ENCODE data around the gene GLP2R.

Gene GLP2R

DNA sequence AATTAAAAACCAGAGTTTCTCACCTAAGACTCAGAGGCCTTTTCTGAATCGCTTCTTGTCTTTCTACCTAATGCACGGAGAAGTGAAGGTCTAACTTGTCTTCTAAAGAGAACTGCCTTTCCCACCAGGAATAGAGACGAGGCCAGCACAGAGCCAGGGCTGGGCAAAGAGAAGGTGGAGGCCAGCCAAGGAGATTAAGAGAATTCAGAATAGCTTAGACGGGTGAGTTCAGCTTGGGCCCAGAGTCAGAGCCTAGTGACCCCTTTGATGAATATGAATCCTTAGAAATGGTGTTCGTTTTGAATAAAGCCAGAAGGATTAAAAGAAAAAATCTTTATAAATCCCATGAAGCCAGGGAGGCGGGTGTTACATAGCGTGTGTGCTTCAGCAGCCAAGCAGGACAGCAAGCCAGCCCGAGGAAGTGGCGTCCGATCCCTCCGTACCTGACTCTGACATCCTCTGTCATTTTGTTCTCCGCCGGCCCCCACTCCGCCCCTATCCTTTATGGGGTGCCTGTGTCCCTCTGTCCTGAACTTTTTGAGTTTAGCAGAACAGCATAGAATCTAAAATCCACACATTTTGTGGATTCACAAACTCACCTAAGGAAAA, 11.3 kb upstream of the GLP2R start:
- H2AFZ ChIP-seq (ENCODE audit: low read depth, low read length, severe bottlenecking): no peak overlapping the region
- no peak overlapping the region for H3K4me2 ChIP-seq (ENCODE audit: low read depth, low read length, poor library complexity, severe bottlenecking)
- TF ChIP-seq EZH2phosphoT487 (conservative IDR thresholded peaks at IDR 0.05; ENCODE audit: low read length): no peak
- TF ChIP-seq, protein P1, sequence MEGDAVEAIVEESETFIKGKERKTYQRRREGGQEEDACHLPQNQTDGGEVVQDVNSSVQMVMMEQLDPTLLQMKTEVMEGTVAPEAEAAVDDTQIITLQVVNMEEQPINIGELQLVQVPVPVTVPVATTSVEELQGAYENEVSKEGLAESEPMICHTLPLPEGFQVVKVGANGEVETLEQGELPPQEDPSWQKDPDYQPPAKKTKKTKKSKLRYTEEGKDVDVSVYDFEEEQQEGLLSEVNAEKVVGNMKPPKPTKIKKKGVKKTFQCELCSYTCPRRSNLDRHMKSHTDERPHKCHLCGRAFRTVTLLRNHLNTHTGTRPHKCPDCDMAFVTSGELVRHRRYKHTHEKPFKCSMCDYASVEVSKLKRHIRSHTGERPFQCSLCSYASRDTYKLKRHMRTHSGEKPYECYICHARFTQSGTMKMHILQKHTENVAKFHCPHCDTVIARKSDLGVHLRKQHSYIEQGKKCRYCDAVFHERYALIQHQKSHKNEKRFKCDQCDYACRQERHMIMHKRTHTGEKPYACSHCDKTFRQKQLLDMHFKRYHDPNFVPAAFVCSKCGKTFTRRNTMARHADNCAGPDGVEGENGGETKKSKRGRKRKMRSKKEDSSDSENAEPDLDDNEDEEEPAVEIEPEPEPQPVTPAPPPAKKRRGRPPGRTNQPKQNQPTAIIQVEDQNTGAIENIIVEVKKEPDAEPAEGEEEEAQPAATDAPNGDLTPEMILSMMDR (IDR thresholded peaks at IDR 0.05; ENCODE audit: insufficient read depth, low read length, poor library complexity, severe bottlenecking): no peak
- H3K36me3 ChIP-seq (ENCODE audit: low read length): no peaks in the 10 kb centered on the region
- H3F3A ChIP-seq (ENCODE audit: insufficient read depth): no peaks in the 10 kb centered on the region
- no peaks in the 10 kb centered on the region for H3K9me3 ChIP-seq (ENCODE audit: insufficient read depth, low read length)
- no peak overlapping the region for H3K27ac ChIP-seq (ENCODE audit: low read depth, low read length)
- H3K79me2 ChIP-seq (ENCODE audit: insufficient read depth, low read length): no peaks in the 10 kb centered on the region
- no peaks in the 10 kb centered on the region for H4K20me1 ChIP-seq (ENCODE audit: low read depth, low read length)
- no peaks in the 10 kb centered on the region for H3K27me3 ChIP-seq (ENCODE audit: low read length)
- H3K4me3 ChIP-seq (ENCODE audit: insufficient read depth, low read length, poor library complexity, severe bottlenecking): no peak overlapping the region
- no peak overlapping the region for H3K9ac ChIP-seq (ENCODE audit: low read length)
- no peaks in the 10 kb centered on the region for H3K9me2 ChIP-seq (replicated peaks; ENCODE audit: insufficient read depth, low read length)

DNA sequence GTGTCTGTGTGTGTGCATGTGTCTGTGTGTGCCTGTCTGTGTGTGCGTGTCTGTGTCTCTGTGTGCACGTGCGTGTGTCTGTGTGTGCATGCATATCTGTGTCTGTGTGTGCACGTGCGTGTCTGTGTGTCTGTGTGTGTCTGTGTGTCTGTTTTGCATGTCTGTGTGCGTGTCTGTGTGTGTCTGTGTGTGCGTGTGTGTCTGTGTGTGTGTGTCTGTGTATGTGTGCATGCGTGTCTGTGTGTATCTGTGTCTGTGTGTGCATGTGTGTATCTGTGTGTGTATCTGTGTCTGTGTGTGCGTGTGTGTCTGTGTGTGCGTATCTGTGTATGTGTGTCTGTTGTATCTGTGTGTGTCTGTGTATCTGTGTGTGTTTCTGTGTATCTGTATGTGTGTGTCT, 9.3 kb upstream of the GLP2R start:
- no peak overlapping the region for H3K4me3 ChIP-seq (ENCODE audit: insufficient read depth, low read length, poor library complexity, severe bottlenecking)
- H3K27me3 ChIP-seq (ENCODE audit: low read length): no peaks in the 10 kb centered on the region
- no peaks in the 10 kb centered on the region for H3F3A ChIP-seq (ENCODE audit: insufficient read depth)
- H3K9me3 ChIP-seq (ENCODE audit: insufficient read depth, low read length): no peaks in the 10 kb centered on the region
- no peaks in the 10 kb centered on the region for H3K9me2 ChIP-seq (replicated peaks; ENCODE audit: insufficient read depth, low read length)
- H3K4me2 ChIP-seq (ENCODE audit: low read depth, low read length, poor library complexity, severe bottlenecking): no peak overlapping the region
- no peaks in the 10 kb centered on the region for H4K20me1 ChIP-seq (ENCODE audit: low read depth, low read length)
- no peaks in the 10 kb centered on the region for H3K79me2 ChIP-seq (ENCODE audit: insufficient read depth, low read length)
- H3K27ac ChIP-seq (ENCODE audit: low read depth, low read length): no peak overlapping the region
- no peak overlapping the region for H3K9ac ChIP-seq (ENCODE audit: low read length)
- H3K36me3 ChIP-seq (ENCODE audit: low read length): no peaks in the 10 kb centered on the region
- no peak overlapping the region for H2AFZ ChIP-seq (ENCODE audit: low read depth, low read length, severe bottlenecking)
- no peak for TF ChIP-seq EZH2phosphoT487 (conservative IDR thresholded peaks at IDR 0.05; ENCODE audit: low read length)
- TF ChIP-seq, protein P1 (IDR thresholded peaks at IDR 0.05; ENCODE audit: insufficient read depth, low read length, poor library complexity, severe bottlenecking): no peak

- H3K79me2 ChIP-seq (ENCODE audit: insufficient read depth, low read length): no peaks in the 10 kb centered on the region
- H4K20me1 ChIP-seq (ENCODE audit: low read depth, low read length): no peaks in the 10 kb centered on the region
- no peaks in the 10 kb centered on the region for H3K9me3 ChIP-seq (ENCODE audit: insufficient read depth, low read length)
- H3K9ac ChIP-seq (ENCODE audit: low read length): no peak overlapping the region
- H3F3A ChIP-seq (ENCODE audit: insufficient read depth): no peaks in the 10 kb centered on the region
- H2AFZ ChIP-seq (ENCODE audit: low read depth, low read length, severe bottlenecking): no peak overlapping the region
- H3K9me2 ChIP-seq (replicated peaks; ENCODE audit: insufficient read depth, low read length): no peaks in the 10 kb centered on the region
- no peak for TF ChIP-seq EZH2phosphoT487 (conservative IDR thresholded peaks at IDR 0.05; ENCODE audit: low read length)
- TF ChIP-seq, protein P1 (IDR thresholded peaks at IDR 0.05; ENCODE audit: insufficient read depth, low read length, poor library complexity, severe bottlenecking): no peak
- H3K4me2 ChIP-seq (ENCODE audit: low read depth, low read length, poor library complexity, severe bottlenecking): no peak overlapping the region
- H3K4me3 ChIP-seq (ENCODE audit: insufficient read depth, low read length, poor library complexity, severe bottlenecking): no peak overlapping the region
- no peaks in the 10 kb centered on the region for H3K36me3 ChIP-seq (ENCODE audit: low read length)
- no peaks in the 10 kb centered on the region for H3K27me3 ChIP-seq (ENCODE audit: low read length)
- no peak overlapping the region for H3K27ac ChIP-seq (ENCODE audit: low read depth, low read length)
These were observed 8.6 kb upstream of the GLP2R start for GRCh38 chr17:9817086-9817485.
